PC-9 (cell line): ENCODE results near the gene PACRG.

Experiments
- EZH2 ChIP-seq: fragments of 200-600 bp; sonication (generic); IDR thresholded peaks from 2 replicates; pipeline ENCODE4 v1.8.0; 2017; ENCODE audit warnings: antibody characterized with exemption, low read depth
- TF ChIP-seq, protein P1 (sequence below): fragments of 200-600 bp; sonication (generic); conservative IDR thresholded peaks from 2 replicates; pipeline ENCODE4 v1.6.1; 2017; ENCODE audit warnings: mixed run types, antibody characterized with exemption, mild to moderate bottlenecking, moderate library complexity

DNA sequence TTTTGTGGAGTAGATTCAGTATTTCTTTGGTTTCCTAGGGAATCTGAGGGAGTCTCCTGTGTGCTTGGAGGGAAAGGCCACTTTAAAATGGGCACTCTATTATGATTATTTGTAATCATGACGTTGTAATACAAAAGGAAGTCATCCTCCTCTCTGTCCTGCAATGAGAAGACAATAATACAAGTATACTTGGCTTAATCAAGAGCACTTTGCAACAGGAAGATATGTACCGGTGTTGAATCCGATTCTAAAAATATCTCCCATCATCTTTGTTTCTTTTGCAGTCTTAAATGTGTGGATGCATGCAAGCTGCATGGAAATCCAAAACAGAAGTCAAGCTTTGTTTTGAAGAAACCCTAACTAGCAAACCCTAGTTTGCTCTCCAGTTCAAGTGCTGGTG is 592.6 kb downstream of the PACRG start:
- TF ChIP-seq EZH2 = no peak
- TF ChIP-seq, protein P1, sequence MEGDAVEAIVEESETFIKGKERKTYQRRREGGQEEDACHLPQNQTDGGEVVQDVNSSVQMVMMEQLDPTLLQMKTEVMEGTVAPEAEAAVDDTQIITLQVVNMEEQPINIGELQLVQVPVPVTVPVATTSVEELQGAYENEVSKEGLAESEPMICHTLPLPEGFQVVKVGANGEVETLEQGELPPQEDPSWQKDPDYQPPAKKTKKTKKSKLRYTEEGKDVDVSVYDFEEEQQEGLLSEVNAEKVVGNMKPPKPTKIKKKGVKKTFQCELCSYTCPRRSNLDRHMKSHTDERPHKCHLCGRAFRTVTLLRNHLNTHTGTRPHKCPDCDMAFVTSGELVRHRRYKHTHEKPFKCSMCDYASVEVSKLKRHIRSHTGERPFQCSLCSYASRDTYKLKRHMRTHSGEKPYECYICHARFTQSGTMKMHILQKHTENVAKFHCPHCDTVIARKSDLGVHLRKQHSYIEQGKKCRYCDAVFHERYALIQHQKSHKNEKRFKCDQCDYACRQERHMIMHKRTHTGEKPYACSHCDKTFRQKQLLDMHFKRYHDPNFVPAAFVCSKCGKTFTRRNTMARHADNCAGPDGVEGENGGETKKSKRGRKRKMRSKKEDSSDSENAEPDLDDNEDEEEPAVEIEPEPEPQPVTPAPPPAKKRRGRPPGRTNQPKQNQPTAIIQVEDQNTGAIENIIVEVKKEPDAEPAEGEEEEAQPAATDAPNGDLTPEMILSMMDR = no peak
